AG09309 (cell line): ENCODE data around the gene SELENBP1.

ENCODE experiments used
- DNase-seq: peaks from one replicate; pipeline ENCODE4 v3.0.0-alpha.2; 2010; ENCODE audit warnings: low read depth
- H3K4me3 ChIP-seq: 2 replicates; pipeline ENCODE4 v1.5.1; 2011; ENCODE audit warnings: mild to moderate bottlenecking, low read depth, low read length, moderate library complexity; ENCODE audit not compliant: control insufficient read depth
- TF ChIP-seq, protein P1 (sequence below): IDR thresholded peaks from 2 replicates; pipeline ENCODE4 v1.5.1; 2011; ENCODE audit warnings: mild to moderate bottlenecking, low read depth, low read length, inconsistent platforms; ENCODE audit not compliant: insufficient read depth, control insufficient read depth; ENCODE audit errors: missing control alignments

Gene SELENBP1

DNA sequence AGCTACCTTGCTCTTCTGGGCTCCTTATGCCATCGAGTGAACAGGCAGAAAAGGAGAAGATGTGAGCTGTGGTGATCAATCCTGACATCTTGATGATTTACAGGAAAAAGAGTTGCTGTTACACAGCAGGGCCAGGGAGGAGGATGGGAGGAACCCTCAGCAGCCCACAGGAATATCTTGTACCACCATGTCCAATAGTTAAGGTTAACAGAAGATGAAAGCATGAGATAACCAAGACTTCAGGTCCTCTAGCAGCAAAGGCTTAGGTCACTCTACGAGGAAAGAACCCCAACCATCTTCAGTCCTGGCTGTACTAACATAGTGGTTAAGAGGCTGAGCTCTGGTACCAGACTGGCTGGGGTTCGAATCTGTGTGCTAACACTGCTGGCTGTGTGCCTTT, 12.1 kb upstream of the SELENBP1 start:
- TF ChIP-seq, protein P1, sequence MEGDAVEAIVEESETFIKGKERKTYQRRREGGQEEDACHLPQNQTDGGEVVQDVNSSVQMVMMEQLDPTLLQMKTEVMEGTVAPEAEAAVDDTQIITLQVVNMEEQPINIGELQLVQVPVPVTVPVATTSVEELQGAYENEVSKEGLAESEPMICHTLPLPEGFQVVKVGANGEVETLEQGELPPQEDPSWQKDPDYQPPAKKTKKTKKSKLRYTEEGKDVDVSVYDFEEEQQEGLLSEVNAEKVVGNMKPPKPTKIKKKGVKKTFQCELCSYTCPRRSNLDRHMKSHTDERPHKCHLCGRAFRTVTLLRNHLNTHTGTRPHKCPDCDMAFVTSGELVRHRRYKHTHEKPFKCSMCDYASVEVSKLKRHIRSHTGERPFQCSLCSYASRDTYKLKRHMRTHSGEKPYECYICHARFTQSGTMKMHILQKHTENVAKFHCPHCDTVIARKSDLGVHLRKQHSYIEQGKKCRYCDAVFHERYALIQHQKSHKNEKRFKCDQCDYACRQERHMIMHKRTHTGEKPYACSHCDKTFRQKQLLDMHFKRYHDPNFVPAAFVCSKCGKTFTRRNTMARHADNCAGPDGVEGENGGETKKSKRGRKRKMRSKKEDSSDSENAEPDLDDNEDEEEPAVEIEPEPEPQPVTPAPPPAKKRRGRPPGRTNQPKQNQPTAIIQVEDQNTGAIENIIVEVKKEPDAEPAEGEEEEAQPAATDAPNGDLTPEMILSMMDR: no peak
- no peak overlapping the region for H3K4me3 ChIP-seq
- DNase-seq: no peak

DNA sequence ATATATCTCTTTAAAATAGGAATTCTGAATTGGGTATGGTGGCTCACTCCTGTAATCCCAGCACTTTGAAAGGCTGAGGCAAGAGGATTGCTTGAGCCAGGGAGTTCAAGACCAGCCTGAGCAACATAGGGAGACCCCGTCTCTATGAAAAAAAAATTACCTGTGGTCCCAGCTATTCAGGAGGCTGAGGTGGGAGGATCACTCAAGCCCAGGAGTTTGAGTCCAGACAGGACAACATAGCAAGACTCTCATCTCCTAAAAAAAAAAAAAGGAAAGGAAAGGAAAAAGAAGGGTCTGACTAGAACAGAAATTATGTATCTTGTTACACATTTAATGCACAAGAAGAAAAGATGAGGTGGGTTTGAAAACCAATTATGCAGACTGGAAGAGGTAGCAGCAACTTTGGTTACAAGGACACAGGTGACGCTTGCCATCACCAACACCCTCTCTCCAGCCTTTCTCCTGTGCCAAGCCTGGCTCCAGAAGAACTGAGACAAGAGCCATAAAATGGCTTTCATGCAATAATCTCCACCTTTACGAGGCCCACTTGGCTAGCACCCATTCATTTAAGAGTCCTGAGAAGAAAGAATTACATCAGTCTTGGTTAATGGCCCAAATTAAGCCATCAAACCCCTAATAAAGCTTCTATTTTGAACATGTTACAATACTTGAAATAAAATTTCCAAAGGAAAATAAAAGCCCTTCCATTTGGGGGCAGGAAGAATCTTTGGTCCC, 4.8 kb upstream of the SELENBP1 start:
- no peak for DNase-seq
- TF ChIP-seq, protein P1: no peak

GRCh38 chr1:151373196-151373595, 691 bp upstream of the SELENBP1 start:
- TF ChIP-seq, protein P1: no peak
- no peak overlapping the region for H3K4me3 ChIP-seq
- DNase-seq: no peak

More for the DNA sequence above, 4.8 kb upstream of the SELENBP1 start:
- H3K4me3 ChIP-seq: no peak overlapping the region

- no peak overlapping the region for H3K4me3 ChIP-seq
- DNase-seq: peak; percentile 11
- TF ChIP-seq, protein P1: no peak
Observed at GRCh38 chr1:151371370-151372057, 991 bp downstream of the SELENBP1 start.

- TF ChIP-seq, protein P1: no peak
- no peak overlapping the region for H3K4me3 ChIP-seq
- no peak for DNase-seq
Observed at GRCh38 chr1:151370211-151370911, 2.1 kb downstream of the SELENBP1 start.

DNA sequence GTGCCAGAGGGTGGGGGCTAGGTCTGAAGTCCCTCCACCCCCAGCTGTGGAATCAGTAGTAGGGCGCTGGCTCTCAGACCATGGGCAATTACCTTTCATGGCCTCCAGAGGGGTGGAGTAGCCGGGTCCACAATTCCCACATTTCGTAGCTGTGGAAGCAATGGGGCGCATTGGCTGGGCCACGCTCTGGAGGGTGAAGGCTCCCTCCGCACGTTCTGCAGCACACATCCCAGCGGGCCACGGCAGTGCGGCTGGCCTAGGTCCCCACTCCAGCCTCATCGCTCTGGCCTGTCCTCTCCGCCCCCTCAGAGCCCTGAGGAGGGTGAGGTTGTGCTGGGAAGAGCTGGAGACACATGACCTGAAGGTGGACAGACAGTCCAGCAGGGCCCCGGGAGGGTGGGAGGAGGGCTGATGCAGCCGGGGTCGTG, 2.9 kb downstream of the SELENBP1 start:
- H3K4me3 ChIP-seq: no peak overlapping the region
- TF ChIP-seq, protein P1: no peak
- DNase-seq: no peak
